SK-N-SH (cell line): ENCODE measurements around the gene KASH5. TPM values are rescaled to one million over a fixed set of nuclear protein-coding genes. Genes with fewer than 3 reads are reported as not detected.
A peak's percentile ranks its signal among the peaks of the same experiment; 100 is the strongest.

Experiments used
- CTCF ChIA-PET: fragments of 300-600, 350-600 bp; formaldehyde crosslinking; extraction: SDS; loops from one replicate; lab custom pipeline; 2021; lab: Yijun Ruan, JAX
- POLR2A ChIA-PET: fragments of 350-600 bp; sonication (Branson Sonifier 250); formaldehyde crosslinking; extraction: SDS; loops from one replicate; lab custom pipeline; 2020; ENCODE audit warnings: antibody characterized with exemption, inconsistent platforms; lab: Yijun Ruan, JAX
- DNase-seq: peaks from one replicate; pipeline ENCODE4 v3.0.0; 2012
- H2AFZ ChIP-seq: fragments of 200-600 bp; sonication (generic); 2 replicates; pipeline ENCODE4 v1.8.1; 2016; ENCODE audit warnings: antibody characterized with exemption, mild to moderate bottlenecking, low read depth
- H3F3A ChIP-seq: fragments of 200-600 bp; sonication (generic); replicated peaks from 2 replicates; pipeline ENCODE3; 2016; ENCODE audit warnings: antibody characterized with exemption, mild to moderate bottlenecking; ENCODE audit not compliant: insufficient read depth
- H3K27ac ChIP-seq, 2 experiments: fragments of 200-500 bp in 1 of 2; fragments of 200-600 bp in 1 of 2; sonication (Bioruptor generic) in 1 of 2; sonication (generic), shearing (Covaris generic) in 1 of 2; 2 replicates each; pipeline versions ENCODE4 v1.5.1 to v1.6.1; 2014 to 2016; ENCODE audit warnings: low read depth in 2 of 2, inconsistent platforms in 1 of 2, low read length in 1 of 2, mild to moderate bottlenecking in 1 of 2, mixed read lengths in 1 of 2
- H3K27me3 ChIP-seq: fragments of 200-600 bp; sonication (generic), shearing (Covaris generic); 2 replicates; pipeline ENCODE4 v1.6.1; 2016; ENCODE audit warnings: mixed run types; ENCODE audit not compliant: insufficient read depth
- H3K36me3 ChIP-seq, 2 experiments: fragments of 200-500 bp in 1 of 2; fragments of 200-600 bp in 1 of 2; sonication (Bioruptor generic) in 1 of 2; sonication (generic) in 1 of 2; replicated peaks in 1 of 2; 2 replicates each; pipeline versions ENCODE3 to v1.5.1; 2014 to 2016; ENCODE audit warnings: low read length in 1 of 2, mild to moderate bottlenecking in 1 of 2; ENCODE audit not compliant: insufficient read depth in 2 of 2, control insufficient read depth in 1 of 2
- H3K4me1 ChIP-seq, 2 experiments: fragments of 200-500 bp in 1 of 2; fragments of 200-600 bp in 1 of 2; sonication (Bioruptor generic) in 1 of 2; sonication (generic), shearing (Covaris generic) in 1 of 2; 2 replicates each; pipeline versions ENCODE4 v1.5.1 to v1.6.1; 2014 to 2016; ENCODE audit warnings: low read depth in 1 of 2, low read length in 1 of 2, mixed run types in 1 of 2; ENCODE audit not compliant: insufficient read depth in 2 of 2, control insufficient read depth in 1 of 2
- H3K4me2 ChIP-seq: fragments of 200-600 bp; sonication (generic), shearing (Covaris generic); 2 replicates; pipeline ENCODE4 v1.6.1; 2017; ENCODE audit warnings: mixed run types
- H3K4me3 ChIP-seq, 2 experiments: fragments of 200-500 bp in 1 of 2; fragments of 200-600 bp in 1 of 2; sonication (Bioruptor generic) in 1 of 2; sonication (generic), shearing (Covaris generic) in 1 of 2; 2 replicates each; pipeline versions ENCODE4 v1.5.1 to v1.8.1; 2014 to 2016; ENCODE audit warnings: low read depth in 2 of 2, inconsistent platforms in 1 of 2, low read length in 1 of 2, mild to moderate bottlenecking in 1 of 2, mixed read lengths in 1 of 2, moderate library complexity in 1 of 2
- H3K79me2 ChIP-seq: fragments of 200-600 bp; sonication (generic); 2 replicates; pipeline ENCODE4 v1.8.1; 2017; ENCODE audit warnings: mild to moderate bottlenecking; ENCODE audit not compliant: insufficient read depth
- H3K9ac ChIP-seq: fragments of 200-600 bp; sonication (generic); 2 replicates; pipeline ENCODE4 v1.6.1; 2017; ENCODE audit warnings: mixed run types
- H3K9me2 ChIP-seq: fragments of 200-600 bp; sonication (generic); 2 replicates; pipeline ENCODE4 v1.6.1; 2017; ENCODE audit warnings: mixed run types
- H3K9me3 ChIP-seq: fragments of 200-600 bp; sonication (generic); 2 replicates; pipeline ENCODE4 v1.6.1; 2017; ENCODE audit warnings: mixed run types, mild to moderate bottlenecking, moderate library complexity
- H4K20me1 ChIP-seq: fragments of 200-600 bp; sonication (generic); 2 replicates; pipeline ENCODE4 v1.6.1; 2017; ENCODE audit warnings: mild to moderate bottlenecking, mixed run types; ENCODE audit not compliant: insufficient read depth
- CHD2 ChIP-seq: fragments of 150-350 bp; IDR thresholded peaks from 2 replicates; pipeline ENCODE4 v1.6.1; 2018; ENCODE audit warnings: low read length; ENCODE audit not compliant: partially characterized antibody
- ELF1 ChIP-seq: IDR thresholded peaks from 2 replicates; pipeline ENCODE4 v1.4.0; 2012
- EP300 ChIP-seq, 2 experiments: IDR thresholded peaks; 2 replicates each; pipeline versions ENCODE4 v1.4.0 to v1.6.1; 2012; ENCODE audit warnings: borderline replicate concordance in 1 of 2, low read depth in 1 of 2, low read length in 1 of 2
- FOXJ3 ChIP-seq: sonication (generic); formaldehyde crosslinking; IDR thresholded peaks from 2 replicates; pipeline ENCODE4 v1.5.1; 2020; ENCODE audit warnings: mild to moderate bottlenecking, missing genetic modification reagents
- GABPA ChIP-seq: IDR thresholded peaks from 2 replicates; pipeline ENCODE4 v1.4.0; 2012; ENCODE audit warnings: low read depth, mild to moderate bottlenecking
- GATA2 ChIP-seq: sonication (generic); formaldehyde crosslinking; IDR thresholded peaks from 2 replicates; pipeline ENCODE4 v1.5.0; 2020; ENCODE audit warnings: mild to moderate bottlenecking, missing genetic modification reagents
- IRF3 ChIP-seq: fragments of 150-350 bp; IDR thresholded peaks from 2 replicates; pipeline ENCODE4 v1.6.1; 2016; ENCODE audit warnings: mild to moderate bottlenecking, low read depth, low read length
- MAX ChIP-seq: IDR thresholded peaks from 2 replicates; pipeline ENCODE4 v1.4.0; 2012; ENCODE audit warnings: low read depth
- MXI1 ChIP-seq: IDR thresholded peaks from 2 replicates; pipeline ENCODE4 v1.6.1; 2012; ENCODE audit warnings: mild to moderate bottlenecking, low read depth, low read length, improper control_type of control experiment
- PBX3 ChIP-seq: IDR thresholded peaks from 2 replicates; pipeline ENCODE4; 2012
- POLR2AphosphoS5 ChIP-seq: IDR thresholded peaks from 2 replicates; pipeline ENCODE4 v1.6.1; 2012; ENCODE audit warnings: low read depth, low read length
- RCOR1 ChIP-seq: fragments of 150-350 bp; IDR thresholded peaks from 2 replicates; pipeline ENCODE4 v1.6.1; 2017; ENCODE audit warnings: antibody characterized with exemption, low read length
- SIN3A ChIP-seq: IDR thresholded peaks from 2 replicates; pipeline ENCODE4 v1.6.1; 2012; ENCODE audit warnings: low read depth, mild to moderate bottlenecking, low read length, moderate library complexity, borderline replicate concordance
- SMC3 ChIP-seq: IDR thresholded peaks from 2 replicates; pipeline ENCODE4 v1.6.1; 2012; ENCODE audit warnings: low read depth, low read length, improper control_type of control experiment
- TAF1 ChIP-seq: IDR thresholded peaks from 2 replicates; pipeline ENCODE4 v1.6.1; 2012; ENCODE audit warnings: low read depth, mild to moderate bottlenecking, low read length, moderate library complexity, borderline replicate concordance
- ZBTB33 ChIP-seq: IDR thresholded peaks from 2 replicates; pipeline ENCODE4 v1.4.0; 2012; ENCODE audit warnings: low read depth, borderline replicate concordance
- WGBS: methylation state at CpG from one replicate; pipeline ENCODE4 v1.1.6; 2017; ENCODE audit warnings: low lambda C conversion rate; 5-methylcytosine and 5-hydroxymethylcytosine counted together
- polyA plus RNA-seq, 3 experiments: library from polyadenylated mRNA; depleted of rRNA; stranded (reverse); fragments of >200 nt; gene quantifications; 2 replicates each; pipeline ENCODE4 v1.2.3, GENCODE V29; 2012
- TF ChIP-seq, protein P1 (sequence below): fragments of 200-600 bp; sonication (generic); IDR thresholded peaks from 2 replicates; pipeline ENCODE4 v1.6.1; 2017; ENCODE audit warnings: antibody characterized with exemption, mild to moderate bottlenecking, moderate library complexity

KASH5 gene
- polyA plus RNA-seq, 1 of the 3 experiments (the other 2 are of a cell fraction) = 0.20 TPM

- no peaks in the 10 kb centered on the region for H3K9me2 ChIP-seq
- CTCF ChIA-PET = interaction anchor here (0.7 to 1.7 kb wide), 9 partner anchors 8 to 119 kb away, joined by 3 to 6 read pairs (median 3); no protein-coding TSS in a partner anchor
These were observed 63.6 kb downstream of the KASH5 start, which contains the start of gene PIH1D1 for GRCh38 chr19:49451430-49452181. PIH1D1 (minus strand) TSS chr19:49451814; CDS start chr19:49451574, 240 bp downstream.

More at GRCh38 chr19:49451430-49452181, 63.6 kb downstream of the KASH5 start, which contains the start of gene PIH1D1:
- peaks cover 12 to 13% of the 10 kb centered on the region in 2 experiments for H3K36me3 ChIP-seq
- TF ChIP-seq IRF3 (no peak), RCOR1 (peak; percentile 81), GATA2 (CRISPR knock-in tag) (no peak; the same call in 1 of the 2 replicates), FOXJ3 (peak; percentile 58; the same call in 1 of the 2 replicates), PBX3 (peak; percentile 93), MAX (peak; percentile 87), ZBTB33 (peak; percentile 98), GABPA (peak; percentile 95), SIN3A (peak; percentile 93; the same call in 1 of the 2 replicates), MXI1 (peak; percentile 86; the same call in 1 of the 2 replicates), EP300 (IDR thresholded peaks at IDR 0.05; ENCODE audit: borderline replicate concordance in 1 of 2, low read depth in 1 of 2, low read length in 1 of 2) (no peak), CHD2 (peak; percentile 99), SMC3 (no peak), TAF1 (peak; percentile 89), ELF1 (peak; percentile 78), POLR2AphosphoS5 (peak; percentile 97)
- TF ChIP-seq, protein P1, sequence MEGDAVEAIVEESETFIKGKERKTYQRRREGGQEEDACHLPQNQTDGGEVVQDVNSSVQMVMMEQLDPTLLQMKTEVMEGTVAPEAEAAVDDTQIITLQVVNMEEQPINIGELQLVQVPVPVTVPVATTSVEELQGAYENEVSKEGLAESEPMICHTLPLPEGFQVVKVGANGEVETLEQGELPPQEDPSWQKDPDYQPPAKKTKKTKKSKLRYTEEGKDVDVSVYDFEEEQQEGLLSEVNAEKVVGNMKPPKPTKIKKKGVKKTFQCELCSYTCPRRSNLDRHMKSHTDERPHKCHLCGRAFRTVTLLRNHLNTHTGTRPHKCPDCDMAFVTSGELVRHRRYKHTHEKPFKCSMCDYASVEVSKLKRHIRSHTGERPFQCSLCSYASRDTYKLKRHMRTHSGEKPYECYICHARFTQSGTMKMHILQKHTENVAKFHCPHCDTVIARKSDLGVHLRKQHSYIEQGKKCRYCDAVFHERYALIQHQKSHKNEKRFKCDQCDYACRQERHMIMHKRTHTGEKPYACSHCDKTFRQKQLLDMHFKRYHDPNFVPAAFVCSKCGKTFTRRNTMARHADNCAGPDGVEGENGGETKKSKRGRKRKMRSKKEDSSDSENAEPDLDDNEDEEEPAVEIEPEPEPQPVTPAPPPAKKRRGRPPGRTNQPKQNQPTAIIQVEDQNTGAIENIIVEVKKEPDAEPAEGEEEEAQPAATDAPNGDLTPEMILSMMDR = no peak
- TF ChIP-seq, all 33 proteins: peak for 12
- Histone ChIP-seq H3K4me3 (peak within 1 kb of the TSS; percentile 80 to 88), H3K27me3 (no peaks in the 10 kb centered on the region), H3K4me1 (peaks cover 0 to 16% of the 10 kb centered on the region in 2 experiments; a peak in 2 of 4 replicates), H3K79me2 (peaks cover 47% of the 10 kb centered on the region), H3K4me2 (peak within 1 kb of the TSS; percentile 97), H4K20me1 (no peaks in the 10 kb centered on the region; the same call in 1 of the 2 replicates), H3K9ac (peak within 1 kb of the TSS; percentile 97), H3F3A (peaks cover 26% of the 10 kb centered on the region), H3K9me3 (no peaks in the 10 kb centered on the region), H3K27ac (peak within 1 kb of the TSS; percentile 93 to 95), H2AFZ (peak within 1 kb of the TSS; percentile 93)
- DNase-seq = peak; percentile 84
- under 1% methylated on average over 30 of the region's 42 CpGs for WGBS
- POLR2A ChIA-PET = interaction anchor here (0.6 to 2.6 kb wide), 7 partner anchors 9 to 90 kb away, joined by 3 to 14 read pairs (median 4); partner anchors contain the start of gene RPS11
